GDM1 (cell line): Measurements from ENCODE around the gene TMEM229B.
"Not testable (repeated sequence)": the region's sequence is repeated elsewhere in the genome, so short reads cannot be mapped to it uniquely, and the experiment has no call there.

Experiments
- DNase-seq: peaks from one replicate; lab custom pipeline; 2025; lab: John Stamatoyannopoulos, UW

TMEM229B gene

GRCh38 chr14:67456732-67457131 is 31.8 kb downstream of the TMEM229B start:
- no peak for DNase-seq

GRCh38 chr14:67453575-67454300 is 34.8 kb downstream of the TMEM229B start:
- no peak for DNase-seq

- DNase-seq = not testable (repeated sequence)
Observed at GRCh38 chr14:67451667-67452066, 36.9 kb downstream of the TMEM229B start.

GRCh38 chr14:67449096-67449495 is 39.4 kb downstream of the TMEM229B start:
- no peak for DNase-seq

- DNase-seq = no peak
Observed at GRCh38 chr14:67447033-67447381, 41.5 kb downstream of the TMEM229B start.

- DNase-seq = no peak
Observed at GRCh38 chr14:67446371-67447032, 42.0 kb downstream of the TMEM229B start.

- no peak for DNase-seq
Observed at GRCh38 chr14:67444395-67444794, 44.1 kb downstream of the TMEM229B start.

- no peak for DNase-seq
Observed at GRCh38 chr14:67442139-67442906, 46.2 kb downstream of the TMEM229B start.

GRCh38 chr14:67441672-67442071 is 46.8 kb downstream of the TMEM229B start:
- DNase-seq = no peak

GRCh38 chr14:67441256-67441655 is 47.3 kb downstream of the TMEM229B start:
- no peak for DNase-seq

GRCh38 chr14:67440513-67440912 is 48.0 kb downstream of the TMEM229B start:
- DNase-seq = no peak

GRCh38 chr14:67438969-67439368 is 49.6 kb downstream of the TMEM229B start:
- DNase-seq = no peak

- no peak for DNase-seq
Observed at GRCh38 chr14:67436006-67436866, 52.3 kb downstream of the TMEM229B start.

GRCh38 chr14:67435603-67436002 is 52.9 kb downstream of the TMEM229B start:
- no peak for DNase-seq

- DNase-seq = no peak
Observed at GRCh38 chr14:67432050-67432564, 56.4 kb downstream of the TMEM229B start.

- no peak for DNase-seq
Observed at GRCh38 chr14:67429510-67430205, 58.9 kb downstream of the TMEM229B start.

GRCh38 chr14:67428501-67429031 is 60.0 kb downstream of the TMEM229B start:
- no peak for DNase-seq

GRCh38 chr14:67426983-67427606 is 61.4 kb downstream of the TMEM229B start:
- peak; percentile 62 for DNase-seq

GRCh38 chr14:67426161-67426560 is 62.4 kb downstream of the TMEM229B start:
- no peak for DNase-seq

- no peak for DNase-seq
Observed at GRCh38 chr14:67425608-67426007, 62.9 kb downstream of the TMEM229B start.
